Breast epithelium (tissue), 3 donors: Measurements from ENCODE around the gene ERGIC1.

ENCODE experiments used
- CTCF ChIP-seq, 3 donors: fragments of 450-650 bp; IDR thresholded peaks; one replicate each; pipeline ENCODE4 v1.5.1; 2016 to 2017; ENCODE audit warnings: antibody characterized with exemption in 3 of 3, mild to moderate bottlenecking in 3 of 3, moderate library complexity in 3 of 3
- POLR2A ChIP-seq: fragments of 450-650 bp; IDR thresholded peaks from one replicate; pipeline ENCODE4 v1.6.1; 2016; ENCODE audit warnings: antibody characterized with exemption, mild to moderate bottlenecking, moderate library complexity
- POLR2AphosphoS5 ChIP-seq, 3 donors: sonication (generic); formaldehyde crosslinking; IDR thresholded peaks; one replicate each; pipeline ENCODE4 v1.6.1; 2017; ENCODE audit warnings: antibody characterized with exemption in 3 of 3

GRCh38 chr5:172897481-172898217, 63.6 kb downstream of the ERGIC1 start:
- TF ChIP-seq POLR2AphosphoS5 (IDR thresholded peaks at IDR 0.05) = peak in 1 of 3 donors; percentile 26
- TF ChIP-seq CTCF (IDR thresholded peaks at IDR 0.05) = no peak
- no peak for TF ChIP-seq POLR2A
